Ascending aorta (tissue), 2 donors: Measurements from ENCODE around the gene CHPF2. TPM values are rescaled to one million over a fixed set of nuclear protein-coding genes. Genes with fewer than 3 reads are reported as not detected.

ENCODE experiments used
- DNase-seq, 2 donors: peaks; one replicate each; pipeline ENCODE4 v3.0.0-alpha.2; 2019; ENCODE audit warnings: low spot score in 2 of 2
- H3K27ac ChIP-seq, 2 donors: fragments of 200-600 bp; sonication (generic); one replicate each; pipeline ENCODE4 v1.5.1; 2016 to 2017; ENCODE audit warnings: mild to moderate bottlenecking in 1 of 2
- H3K27me3 ChIP-seq: fragments of 200-600 bp; sonication (generic); one replicate; pipeline ENCODE4 v1.5.1; 2017
- H3K36me3 ChIP-seq, 2 donors: fragments of 200-600 bp; sonication (generic); one replicate each; pipeline ENCODE4 v1.5.1; 2016
- H3K4me1 ChIP-seq, 2 donors: fragments of 200-600 bp; sonication (generic); one replicate each; pipeline ENCODE4 v1.5.1; 2016 to 2017; ENCODE audit warnings: mild to moderate bottlenecking in 1 of 2
- H3K4me3 ChIP-seq, 2 donors: fragments of 200-600 bp; sonication (generic); one replicate each; pipeline ENCODE4 v1.5.1; 2016 to 2017; ENCODE audit warnings: mild to moderate bottlenecking in 1 of 2
- H3K9me3 ChIP-seq, 2 donors: fragments of 200-600 bp; sonication (generic); one replicate each; pipeline ENCODE4 v1.5.1; 2016
- intact Hi-C: fragments of 100-400 bp; cut with DNase I; formaldehyde crosslinking; loops from one replicate; pipeline ENCODE4 v1.15.1; 2023
- total RNA-seq: library from RNA; depleted of rRNA; stranded (reverse); fragments of >200 nt; gene quantifications from one replicate; pipeline ENCODE4 v1.1.0, GENCODE V29; 2016
- TF ChIP-seq, protein P1 (sequence below), 3 experiments: fragments of 200-600 bp in 2 of 3; fragments of 450-650 bp in 1 of 3; sonication (generic) in 2 of 3; IDR thresholded peaks; one replicate each; pipeline ENCODE4 v1.5.1; 2016 to 2019; ENCODE audit warnings: antibody characterized with exemption in 3 of 3, mild to moderate bottlenecking in 1 of 3, moderate library complexity in 1 of 3

Gene CHPF2
- total RNA-seq, 1 donor from 2014 or later: 40.3 TPM

DNA sequence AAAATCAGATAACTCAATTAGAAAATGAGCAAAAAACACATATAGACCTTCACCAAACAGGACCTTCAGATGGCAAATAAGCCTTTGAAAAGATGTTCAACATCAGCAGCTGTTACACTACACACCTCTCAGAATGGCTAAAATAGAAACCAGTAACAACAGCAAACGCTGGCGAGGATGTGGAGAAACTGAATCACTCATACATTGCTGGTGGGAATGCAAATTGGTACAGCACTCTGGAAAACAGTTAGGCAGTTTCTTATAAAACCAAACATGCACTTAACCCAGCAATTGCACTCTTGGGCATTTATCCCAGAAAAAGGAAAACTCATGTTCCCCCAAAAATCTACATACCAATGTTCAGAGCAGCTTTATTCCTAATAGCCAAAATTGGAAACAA is 53.9 kb downstream of the CHPF2 start:
- H3K27ac ChIP-seq: no peak overlapping the region
- H3K4me3 ChIP-seq: no peak overlapping the region
- no peaks in the 10 kb centered on the region for H3K9me3 ChIP-seq
- TF ChIP-seq, protein P1, sequence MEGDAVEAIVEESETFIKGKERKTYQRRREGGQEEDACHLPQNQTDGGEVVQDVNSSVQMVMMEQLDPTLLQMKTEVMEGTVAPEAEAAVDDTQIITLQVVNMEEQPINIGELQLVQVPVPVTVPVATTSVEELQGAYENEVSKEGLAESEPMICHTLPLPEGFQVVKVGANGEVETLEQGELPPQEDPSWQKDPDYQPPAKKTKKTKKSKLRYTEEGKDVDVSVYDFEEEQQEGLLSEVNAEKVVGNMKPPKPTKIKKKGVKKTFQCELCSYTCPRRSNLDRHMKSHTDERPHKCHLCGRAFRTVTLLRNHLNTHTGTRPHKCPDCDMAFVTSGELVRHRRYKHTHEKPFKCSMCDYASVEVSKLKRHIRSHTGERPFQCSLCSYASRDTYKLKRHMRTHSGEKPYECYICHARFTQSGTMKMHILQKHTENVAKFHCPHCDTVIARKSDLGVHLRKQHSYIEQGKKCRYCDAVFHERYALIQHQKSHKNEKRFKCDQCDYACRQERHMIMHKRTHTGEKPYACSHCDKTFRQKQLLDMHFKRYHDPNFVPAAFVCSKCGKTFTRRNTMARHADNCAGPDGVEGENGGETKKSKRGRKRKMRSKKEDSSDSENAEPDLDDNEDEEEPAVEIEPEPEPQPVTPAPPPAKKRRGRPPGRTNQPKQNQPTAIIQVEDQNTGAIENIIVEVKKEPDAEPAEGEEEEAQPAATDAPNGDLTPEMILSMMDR (IDR thresholded peaks at IDR 0.05): no peak
- intact Hi-C loops: no loop called here
- H3K27me3 ChIP-seq: no peaks in the 10 kb centered on the region
- no peaks in the 10 kb centered on the region for H3K4me1 ChIP-seq
- no peak for DNase-seq
- no peaks in the 10 kb centered on the region for H3K36me3 ChIP-seq

Other genes starting within 250 kb of the CHPF2 start
- gene NOS3, start 241.5 kb upstream of the CHPF2 start, total RNA-seq: 185 TPM
- gene ATG9B, start 208.0 kb upstream of the CHPF2 start, total RNA-seq: not detected
- 50.8 TPM for gene ABCB8, start 204.0 kb upstream of the CHPF2 start, total RNA-seq
- gene ASIC3, start 184.0 kb upstream of the CHPF2 start, total RNA-seq: not detected
- gene CDK5, start 174.6 kb upstream of the CHPF2 start, total RNA-seq: 15.8 TPM
- 390 TPM for gene SLC4A2, start 172.9 kb upstream of the CHPF2 start, total RNA-seq
- 121 TPM for gene FASTK, start 151.7 kb upstream of the CHPF2 start, total RNA-seq
- 143 TPM for gene TMUB1, start 149.0 kb upstream of the CHPF2 start, total RNA-seq
- gene AGAP3, start 146.0 kb upstream of the CHPF2 start, total RNA-seq: 82.6 TPM
- gene GBX1, start 64.8 kb upstream of the CHPF2 start, total RNA-seq: not detected
- not detected for gene ASB10, start 45.2 kb upstream of the CHPF2 start, total RNA-seq
- gene H2BK1, start 22.0 kb upstream of the CHPF2 start, total RNA-seq: not detected
- 85.3 TPM for gene ABCF2, start 5.3 kb upstream of the CHPF2 start, total RNA-seq
- gene SMARCD3, start 16.2 kb downstream of the CHPF2 start, total RNA-seq: 105 TPM
- 28.2 TPM for gene NUB1, start 109.3 kb downstream of the CHPF2 start, total RNA-seq
- gene WDR86, start 177.6 kb downstream of the CHPF2 start, total RNA-seq: 4.0 TPM
- gene CRYGN, start 207.7 kb downstream of the CHPF2 start, total RNA-seq: not detected